Keratinocyte (primary cell): ENCODE results near the gene VPS4B. TPM values are rescaled to one million over a fixed set of nuclear protein-coding genes. Genes with fewer than 3 reads are reported as not detected.
"Not testable (repeated sequence)": the region's sequence is repeated elsewhere in the genome, so short reads cannot be mapped to it uniquely, and the experiment has no call there.

ENCODE experiments used
- DNase-seq: peaks from one replicate; pipeline ENCODE4 v3.0.0-alpha.2; 2011; ENCODE audit warnings: low read depth, missing footprints, low spot score
- FAIRE-seq: peaks from 2 replicates; lab custom pipeline; 2011; peaks lifted over from hg19 to GRCh38; lab: Jason Lieb, UNC
- H2AFZ ChIP-seq: 2 replicates; pipeline ENCODE4 v1.6.0; 2012; ENCODE audit warnings: low read length, control low read depth, inconsistent platforms; ENCODE audit not compliant: control insufficient read depth
- H3K27ac ChIP-seq: 2 replicates; pipeline ENCODE4 v1.5.1; 2011; ENCODE audit warnings: low read length; ENCODE audit not compliant: control insufficient read depth, insufficient read depth
- H3K27me3 ChIP-seq: 3 replicates; pipeline ENCODE4 v1.6.0; 2011; ENCODE audit warnings: low read length; ENCODE audit not compliant: control insufficient read depth, insufficient read depth; ENCODE audit errors: extremely low read depth
- H3K36me3 ChIP-seq, 2 experiments: 2 replicates in 1 of 2; 3 replicates in 1 of 2; pipeline ENCODE4 v1.5.1; 2011; ENCODE audit warnings: low read length in 2 of 2, mild to moderate bottlenecking in 1 of 2; ENCODE audit not compliant: control insufficient read depth in 2 of 2, insufficient read depth in 2 of 2; ENCODE audit errors: extremely low read depth in 1 of 2
- H3K4me1 ChIP-seq: 3 replicates; pipeline ENCODE4 v1.5.1; 2011; ENCODE audit warnings: low read length; ENCODE audit not compliant: control insufficient read depth, insufficient read depth; ENCODE audit errors: extremely low read depth
- H3K4me2 ChIP-seq: 3 replicates; pipeline ENCODE4 v1.6.0; 2011; ENCODE audit warnings: low read depth, low read length; ENCODE audit not compliant: control insufficient read depth, insufficient read depth; ENCODE audit errors: extremely low read depth
- H3K4me3 ChIP-seq, 3 experiments: fragments of 200-600 bp in 1 of 3; sonication (generic) in 1 of 3; 2 replicates in 2 of 3; 3 replicates in 1 of 3; pipeline ENCODE4 v1.5.1; 2011 to 2016; ENCODE audit warnings: low read length in 3 of 3, mild to moderate bottlenecking in 3 of 3, control low read depth in 2 of 3, inconsistent platforms in 1 of 3, low read depth in 1 of 3, mixed read lengths in 1 of 3, mixed run types in 1 of 3, moderate library complexity in 1 of 3; ENCODE audit not compliant: control insufficient read depth in 2 of 3, insufficient read depth in 2 of 3; ENCODE audit errors: extremely low read depth in 1 of 3
- H3K79me2 ChIP-seq: 2 replicates; pipeline ENCODE4 v1.6.0; 2012; ENCODE audit warnings: low read length; ENCODE audit not compliant: control insufficient read depth, insufficient read depth
- H3K9ac ChIP-seq: 3 replicates; pipeline ENCODE4 v1.6.0; 2011; ENCODE audit warnings: low read length; ENCODE audit not compliant: control insufficient read depth, insufficient read depth; ENCODE audit errors: extremely low read depth
- H3K9me1 ChIP-seq: 3 replicates; pipeline ENCODE4 v1.6.0; 2011; ENCODE audit warnings: low read length; ENCODE audit not compliant: control insufficient read depth, insufficient read depth; ENCODE audit errors: extremely low read depth
- H3K9me3 ChIP-seq: 2 replicates; pipeline ENCODE4 v1.5.1; 2012; ENCODE audit warnings: low read depth, low read length; ENCODE audit not compliant: control insufficient read depth
- H4K20me1 ChIP-seq: 3 replicates; pipeline ENCODE4 v1.6.0; 2011; ENCODE audit warnings: low read length; ENCODE audit not compliant: control insufficient read depth, insufficient read depth; ENCODE audit errors: extremely low read depth
- EZH2 ChIP-seq: IDR thresholded peaks from one replicate; pipeline ENCODE4 v1.6.1; 2012; ENCODE audit warnings: inconsistent platforms, mild to moderate bottlenecking, low read length, moderate library complexity
- dilution Hi-C: fragments of 300-500 bp; cut with MboI; formaldehyde crosslinking; loops from one replicate; pipeline ENCODE4 v1.7.0; 2020; ENCODE audit warnings: low sequenced_read_pairs; ENCODE audit not compliant: extremely low pct_ligation_motif_present
- polyA plus RNA-seq, 5 experiments: library from polyadenylated mRNA; depleted of rRNA in 3 of 5; stranded (reverse) in 3 of 5; stranded (forward) in 1 of 5; unstranded in 1 of 5; fragments of >200 nt; gene quantifications; 1 replicate in 1 of 5; 2 replicates in 3 of 5; 3 replicates in 1 of 5; pipeline versions ENCODE4 v1.2.1 to v1.2.3, GENCODE V29; 2011 to 2012; ENCODE audit warnings: missing spikeins in 2 of 5, low read depth in 1 of 5, low replicate concordance in 1 of 5
- TF ChIP-seq, protein P1 (sequence below), 3 experiments: IDR thresholded peaks in 1 of 3; conservative IDR thresholded peaks in 1 of 3; optimal IDR thresholded peaks in 1 of 3; 2 replicates in 2 of 3; 3 replicates in 1 of 3; pipeline versions ENCODE3 to v1.5.1; 2011; ENCODE audit warnings: low read length in 3 of 3, mild to moderate bottlenecking in 3 of 3, moderate library complexity in 2 of 3, control low read depth in 1 of 3, inconsistent platforms in 1 of 3; ENCODE audit not compliant: insufficient read depth in 2 of 3; ENCODE audit errors: extremely low read depth in 1 of 3

Gene VPS4B
- polyA plus RNA-seq, 1 donor (not counting 4 experiments of a cell fraction or from before 2014, with no cell fraction given) = 65.3 TPM

DNA sequence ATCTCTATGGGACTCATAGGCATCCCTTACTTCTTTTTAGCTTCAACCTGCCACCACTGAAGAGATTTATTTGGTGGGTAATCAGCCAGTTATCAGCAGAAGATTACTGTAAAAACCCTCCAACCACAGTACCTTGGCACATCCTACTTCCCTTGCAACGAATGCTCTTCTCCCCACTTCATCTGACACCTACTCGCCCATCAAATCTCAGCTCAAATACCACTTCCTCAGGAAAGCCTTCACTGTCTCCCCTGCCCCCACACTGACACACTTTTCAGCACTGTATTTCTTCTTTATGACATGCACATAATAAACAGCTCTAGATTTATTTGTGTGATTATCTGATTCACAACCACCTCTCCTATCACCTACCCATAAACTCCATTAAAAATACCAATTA lies 58.3 kb downstream of the VPS4B start:
- Histone ChIP-seq H2AFZ (no peak overlapping the region), H3K4me3 (no peak overlapping the region), H3K9me3 (no peaks in the 10 kb centered on the region), H3K27ac (no peak overlapping the region), H4K20me1 (no peaks in the 10 kb centered on the region), H3K9ac (no peak overlapping the region), H3K4me2 (peak overlapping the region; percentile 87), H3K9me1 (no peaks in the 10 kb centered on the region), H3K4me1 (peaks cover 16% of the 10 kb centered on the region), H3K27me3 (no peaks in the 10 kb centered on the region), H3K79me2 (peaks cover 47% of the 10 kb centered on the region), H3K36me3 (peaks cover 6 to 30% of the 10 kb centered on the region in 2 experiments)
- dilution Hi-C loops = no loop called here
- no peak for TF ChIP-seq EZH2
- TF ChIP-seq, protein P1, sequence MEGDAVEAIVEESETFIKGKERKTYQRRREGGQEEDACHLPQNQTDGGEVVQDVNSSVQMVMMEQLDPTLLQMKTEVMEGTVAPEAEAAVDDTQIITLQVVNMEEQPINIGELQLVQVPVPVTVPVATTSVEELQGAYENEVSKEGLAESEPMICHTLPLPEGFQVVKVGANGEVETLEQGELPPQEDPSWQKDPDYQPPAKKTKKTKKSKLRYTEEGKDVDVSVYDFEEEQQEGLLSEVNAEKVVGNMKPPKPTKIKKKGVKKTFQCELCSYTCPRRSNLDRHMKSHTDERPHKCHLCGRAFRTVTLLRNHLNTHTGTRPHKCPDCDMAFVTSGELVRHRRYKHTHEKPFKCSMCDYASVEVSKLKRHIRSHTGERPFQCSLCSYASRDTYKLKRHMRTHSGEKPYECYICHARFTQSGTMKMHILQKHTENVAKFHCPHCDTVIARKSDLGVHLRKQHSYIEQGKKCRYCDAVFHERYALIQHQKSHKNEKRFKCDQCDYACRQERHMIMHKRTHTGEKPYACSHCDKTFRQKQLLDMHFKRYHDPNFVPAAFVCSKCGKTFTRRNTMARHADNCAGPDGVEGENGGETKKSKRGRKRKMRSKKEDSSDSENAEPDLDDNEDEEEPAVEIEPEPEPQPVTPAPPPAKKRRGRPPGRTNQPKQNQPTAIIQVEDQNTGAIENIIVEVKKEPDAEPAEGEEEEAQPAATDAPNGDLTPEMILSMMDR (optimal IDR thresholded peaks at IDR 0.05 in 1 of 3, IDR thresholded peaks at IDR 0.05 in 1 of 3, conservative IDR thresholded peaks at IDR 0.05 in 1 of 3; ENCODE audit: extremely low read depth in 1 of 3, insufficient read depth in 2 of 3, low read length in 3 of 3) = no peak
- FAIRE-seq (no peak), DNase-seq (no peak)

DNA sequence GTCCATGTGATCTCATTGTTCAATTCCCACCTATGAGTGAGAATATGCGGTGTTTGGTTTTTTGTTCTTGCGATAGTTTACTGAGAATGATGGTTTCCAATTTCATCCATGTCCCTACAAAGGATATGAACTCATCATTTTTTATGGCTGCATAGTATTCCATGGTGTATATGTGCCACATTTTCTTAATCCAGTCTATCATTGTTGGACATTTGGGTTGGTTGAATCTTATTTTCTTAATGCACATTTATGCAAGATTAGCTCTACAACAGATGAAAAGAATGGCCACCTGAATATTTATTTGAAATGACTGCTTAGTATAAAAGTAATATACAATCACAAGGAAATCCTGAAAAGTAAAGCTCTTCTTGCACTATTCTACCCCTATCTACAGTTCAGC lies 58.9 kb downstream of the VPS4B start:
- H3K4me3 ChIP-seq, H3K27me3 ChIP-seq: not testable (repeated sequence)

DNA sequence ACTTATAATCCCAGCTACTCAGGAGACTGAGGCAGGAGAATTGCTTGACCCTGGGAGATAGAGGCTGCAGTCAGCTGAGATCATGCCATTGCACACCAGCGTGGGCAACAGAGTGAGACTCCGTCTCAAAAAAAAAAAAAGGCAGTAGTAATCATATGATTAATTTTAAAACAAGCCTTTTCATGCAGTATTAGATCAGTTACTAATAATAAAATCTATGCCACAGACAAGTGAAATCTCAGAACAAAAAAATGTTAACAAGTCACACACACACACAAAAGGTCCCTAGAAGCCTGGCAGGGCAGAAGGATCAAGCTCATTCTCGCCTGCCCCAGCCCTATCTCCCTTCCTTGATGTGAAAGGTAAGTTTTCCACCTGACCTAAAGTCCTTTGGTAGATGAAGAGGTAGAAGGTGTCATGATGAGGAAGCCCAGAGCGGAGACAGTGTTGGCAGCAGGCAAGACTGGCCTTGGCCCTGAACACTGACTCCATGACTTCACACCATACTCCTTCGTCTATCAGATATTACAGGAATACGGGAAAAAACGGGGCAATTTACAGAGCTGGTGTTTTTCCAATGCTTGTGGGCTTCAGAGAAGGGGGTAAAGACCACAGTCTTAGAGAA lies 65.9 kb downstream of the VPS4B start:
- H4K20me1 ChIP-seq = no peaks in the 10 kb centered on the region
- no peaks in the 10 kb centered on the region for H3K9me1 ChIP-seq
- H3K4me3 ChIP-seq = no peak overlapping the region
- peaks cover 19 to 44% of the 10 kb centered on the region in 2 experiments for H3K36me3 ChIP-seq
- H3K79me2 ChIP-seq = peaks cover 6% of the 10 kb centered on the region
- no peak overlapping the region for H2AFZ ChIP-seq
- FAIRE-seq = no peak
- no peak overlapping the region for H3K27ac ChIP-seq
- H3K4me1 ChIP-seq = peaks cover 3% of the 10 kb centered on the region
- H3K4me2 ChIP-seq = peak overlapping the region; percentile 3
- no peak overlapping the region for H3K9ac ChIP-seq
- no peaks in the 10 kb centered on the region for H3K9me3 ChIP-seq
- TF ChIP-seq EZH2 = no peak
- TF ChIP-seq, protein P1 (optimal IDR thresholded peaks at IDR 0.05 in 1 of 3, IDR thresholded peaks at IDR 0.05 in 1 of 3, conservative IDR thresholded peaks at IDR 0.05 in 1 of 3; ENCODE audit: extremely low read depth in 1 of 3, insufficient read depth in 2 of 3, low read length in 3 of 3) = no peak
- DNase-seq = no peak
- no peaks in the 10 kb centered on the region for H3K27me3 ChIP-seq
- dilution Hi-C loops = no loop called here

More for the DNA sequence above, 58.9 kb downstream of the VPS4B start:
- H3K9ac ChIP-seq, H3K9me3 ChIP-seq, DNase-seq, H4K20me1 ChIP-seq, FAIRE-seq, H3K27ac ChIP-seq, H2AFZ ChIP-seq, dilution Hi-C loops, H3K9me1 ChIP-seq, H3K4me2 ChIP-seq: not testable (repeated sequence)
- Histone ChIP-seq H3K4me1 (peaks cover 16% of the 10 kb centered on the region), H3K36me3 (peaks cover 6 to 31% of the 10 kb centered on the region in 2 experiments), H3K79me2 (peaks cover 47% of the 10 kb centered on the region)
